Tibial nerve (tissue), 3 donors: Measurements from ENCODE around the gene BMP7.

ENCODE experiments used
- POLR2A ChIP-seq, 2 donors: fragments of 450-650 bp; IDR thresholded peaks; one replicate each; pipeline ENCODE4 v1.6.1; 2017; ENCODE audit warnings: antibody characterized with exemption in 2 of 2, mild to moderate bottlenecking in 2 of 2, moderate library complexity in 2 of 2
- TF ChIP-seq, protein P1 (sequence below), 5 experiments: fragments of 200-600 bp in 3 of 5; fragments of 450-650 bp in 2 of 5; sonication (generic) in 3 of 5; IDR thresholded peaks; one replicate each; pipeline ENCODE4 v1.5.1; 2016 to 2019; ENCODE audit warnings: antibody characterized with exemption in 5 of 5, mild to moderate bottlenecking in 3 of 5, moderate library complexity in 2 of 5

DNA sequence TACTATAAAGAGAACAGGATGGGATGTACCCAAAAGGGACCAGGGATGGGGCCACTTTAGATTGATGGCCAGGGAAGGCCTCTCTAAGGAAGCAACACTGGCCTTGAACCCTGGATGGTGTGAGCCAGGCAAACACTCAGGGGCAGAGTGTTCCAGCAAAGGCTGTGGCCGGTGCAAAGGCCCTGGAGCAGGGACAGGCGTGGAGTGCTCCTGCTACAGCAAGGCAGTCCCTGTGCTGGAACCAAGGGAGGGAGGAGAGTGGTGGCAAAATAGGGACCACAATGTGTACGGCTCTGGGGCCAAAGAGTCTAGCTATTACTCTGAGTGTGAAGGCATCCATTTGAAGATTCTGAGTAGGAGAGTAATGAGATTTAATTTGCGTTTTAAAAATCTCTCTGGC, 131.6 kb downstream of the BMP7 start:
- TF ChIP-seq, protein P1, sequence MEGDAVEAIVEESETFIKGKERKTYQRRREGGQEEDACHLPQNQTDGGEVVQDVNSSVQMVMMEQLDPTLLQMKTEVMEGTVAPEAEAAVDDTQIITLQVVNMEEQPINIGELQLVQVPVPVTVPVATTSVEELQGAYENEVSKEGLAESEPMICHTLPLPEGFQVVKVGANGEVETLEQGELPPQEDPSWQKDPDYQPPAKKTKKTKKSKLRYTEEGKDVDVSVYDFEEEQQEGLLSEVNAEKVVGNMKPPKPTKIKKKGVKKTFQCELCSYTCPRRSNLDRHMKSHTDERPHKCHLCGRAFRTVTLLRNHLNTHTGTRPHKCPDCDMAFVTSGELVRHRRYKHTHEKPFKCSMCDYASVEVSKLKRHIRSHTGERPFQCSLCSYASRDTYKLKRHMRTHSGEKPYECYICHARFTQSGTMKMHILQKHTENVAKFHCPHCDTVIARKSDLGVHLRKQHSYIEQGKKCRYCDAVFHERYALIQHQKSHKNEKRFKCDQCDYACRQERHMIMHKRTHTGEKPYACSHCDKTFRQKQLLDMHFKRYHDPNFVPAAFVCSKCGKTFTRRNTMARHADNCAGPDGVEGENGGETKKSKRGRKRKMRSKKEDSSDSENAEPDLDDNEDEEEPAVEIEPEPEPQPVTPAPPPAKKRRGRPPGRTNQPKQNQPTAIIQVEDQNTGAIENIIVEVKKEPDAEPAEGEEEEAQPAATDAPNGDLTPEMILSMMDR (IDR thresholded peaks at IDR 0.05): no peak
- no peak for TF ChIP-seq POLR2A (IDR thresholded peaks at IDR 0.05)
